ENCODE data around the gene PDE6H.

DNA sequence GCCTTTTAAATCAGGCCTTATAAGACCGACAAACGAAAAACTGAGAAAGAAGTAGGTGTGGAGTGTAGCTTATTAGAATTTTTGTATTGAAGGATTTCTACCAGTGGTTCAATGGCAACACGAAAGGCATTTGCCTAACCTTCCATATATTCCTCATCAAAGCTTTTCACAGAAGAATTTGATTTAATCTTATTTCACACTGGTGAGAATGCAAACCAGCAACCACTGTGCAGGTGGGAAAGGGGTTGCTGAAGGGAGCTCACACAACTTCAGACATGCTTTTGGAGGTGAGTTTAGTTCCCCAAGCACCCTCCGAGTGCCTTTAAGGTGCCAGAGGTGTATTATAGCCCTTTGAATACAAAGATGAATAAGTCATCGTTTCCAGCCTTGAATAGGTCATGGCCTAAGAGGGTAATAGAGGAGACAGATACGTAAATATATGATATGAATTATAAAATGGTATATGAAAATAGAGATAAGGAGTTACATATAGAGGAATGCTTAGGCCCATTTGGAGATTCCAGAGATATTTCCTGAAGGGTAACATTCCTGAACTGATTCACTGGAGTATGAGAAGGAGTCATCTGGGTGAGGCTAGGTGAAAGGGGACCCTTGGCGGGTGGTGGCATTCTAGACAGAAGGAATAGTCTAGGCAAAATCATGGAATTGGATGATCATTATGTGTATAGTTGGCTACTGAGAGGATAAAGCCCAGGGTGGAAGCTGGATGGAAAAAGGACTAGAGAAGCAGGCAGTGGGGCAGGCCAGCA lies 40.9 kb upstream of the PDE6H start:
- TF ChIP-seq CTCF (IDR thresholded peaks at IDR 0.05; ENCODE audit: poor library complexity) (no peak), EZH2 (IDR thresholded peaks at IDR 0.05; ENCODE audit: borderline replicate concordance) (no peak)

Measured in hepatocyte (in vitro differentiated cells).